HL-60/S4 treated with retinoic acid at 250 ng/mL for 4 days and 3 days (cell line): ENCODE results near the gene PHF3.
"Not testable (repeated sequence)": the region's sequence is repeated elsewhere in the genome, so short reads cannot be mapped to it uniquely, and the experiment has no call there.

Experiments used
- in situ Hi-C: fragments of 300-500 bp; cut with MboI; formaldehyde crosslinking; loops from 2 replicates; pipeline ENCODE4 v1.7.0; 2022; ENCODE audit warnings: low sequenced_read_pairs

Gene PHF3

DNA sequence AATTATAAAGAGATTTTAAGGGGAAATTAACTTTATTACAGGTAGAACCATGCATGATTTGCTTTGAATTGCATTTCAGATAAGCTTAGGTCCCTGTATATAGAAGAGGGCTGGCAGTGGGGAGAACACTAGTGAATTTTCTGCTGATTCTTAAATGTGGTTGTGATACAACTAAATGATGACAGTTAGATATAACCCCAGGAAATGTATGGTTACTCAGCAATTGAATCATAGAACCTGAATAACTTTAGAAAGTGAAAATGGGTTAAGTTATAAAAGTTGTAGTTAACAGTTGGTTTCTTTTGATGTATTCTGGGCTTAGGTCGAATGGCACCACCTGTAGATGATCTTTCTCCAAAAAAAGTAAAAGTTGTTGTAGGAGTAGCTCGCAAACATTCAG, 70.1 kb downstream of the PHF3 start:
- in situ Hi-C loops = no loop called here

DNA sequence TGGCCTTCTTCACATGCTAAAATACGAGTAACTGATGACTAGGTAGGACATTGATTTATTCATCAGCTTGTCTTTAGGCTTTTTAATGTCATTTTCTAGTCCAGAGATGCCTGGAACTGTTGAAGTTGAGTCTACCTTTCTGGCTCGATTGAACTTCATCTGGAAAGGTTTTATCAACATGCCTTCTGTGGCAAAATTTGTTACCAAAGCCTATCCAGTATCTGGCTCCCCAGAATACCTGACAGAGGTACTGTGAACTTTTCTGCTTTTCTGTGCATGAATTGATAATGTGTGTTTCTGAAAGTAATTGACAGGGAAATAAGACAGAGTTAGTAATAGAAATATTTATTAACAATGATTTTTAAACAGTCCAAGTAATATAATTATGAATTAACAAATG, 71.0 kb downstream of the PHF3 start:
- in situ Hi-C loops = no loop called here

DNA sequence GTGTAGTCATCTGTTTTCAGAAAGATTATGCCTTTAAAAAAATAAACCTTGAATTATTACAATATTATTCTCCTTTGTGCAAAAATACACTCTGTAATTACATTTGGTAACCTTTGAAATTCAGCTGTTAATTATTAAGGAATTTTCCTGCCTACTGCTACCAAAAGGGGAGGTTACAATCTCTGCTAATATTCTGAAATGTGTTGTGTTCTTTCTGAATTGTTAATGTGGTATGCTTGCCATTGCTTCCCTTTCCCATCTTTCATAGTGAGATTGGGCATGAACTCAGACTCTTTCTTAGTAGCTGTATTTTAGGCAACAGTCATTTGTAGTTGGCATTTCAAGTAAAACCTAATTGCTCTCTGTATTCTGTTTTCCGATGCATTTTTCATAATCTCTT, 73.0 kb downstream of the PHF3 start:
- in situ Hi-C loops = no loop called here

GRCh38 chr6:63709148-63709547, 73.5 kb downstream of the PHF3 start:
- in situ Hi-C loops = no loop called here

DNA sequence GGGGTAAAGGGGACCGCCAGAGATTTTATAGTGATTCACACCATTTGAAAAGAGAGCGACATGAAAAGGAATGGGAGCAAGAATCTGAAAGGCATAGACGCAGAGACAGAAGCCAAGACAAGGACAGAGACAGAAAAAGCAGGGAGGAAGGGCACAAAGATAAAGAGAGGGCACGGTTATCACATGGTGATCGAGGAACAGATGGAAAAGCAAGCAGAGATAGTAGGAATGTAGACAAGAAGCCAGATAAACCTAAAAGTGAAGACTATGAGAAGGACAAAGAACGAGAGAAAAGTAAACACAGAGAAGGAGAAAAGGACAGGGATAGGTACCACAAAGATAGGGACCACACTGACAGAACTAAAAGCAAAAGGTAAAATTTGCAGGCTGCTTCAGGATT, 77.7 kb downstream of the PHF3 start:
- in situ Hi-C loops = no loop called here

- in situ Hi-C loops = no loop called here
Measured at GRCh38 chr6:63714091-63714490, 78.5 kb downstream of the PHF3 start.

DNA sequence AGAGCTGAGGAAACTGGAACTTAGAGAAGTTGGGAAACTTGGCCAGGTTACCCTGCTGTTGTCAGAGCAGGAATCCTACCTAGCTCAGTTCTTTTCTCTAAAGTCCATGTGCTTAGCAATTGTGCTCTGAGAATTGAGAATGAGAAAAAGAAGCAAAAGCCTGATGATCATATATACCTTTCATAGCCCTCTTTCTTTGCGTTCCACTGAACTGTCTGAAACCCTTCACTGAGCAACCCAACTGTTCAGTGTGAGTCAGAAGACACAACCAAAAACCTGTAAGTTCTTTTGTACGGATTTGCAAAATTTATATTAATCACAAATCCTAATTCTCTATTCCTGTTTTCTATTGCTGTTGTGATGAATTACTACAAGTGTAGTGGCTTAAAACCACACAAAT, 80.6 kb downstream of the PHF3 start:
- in situ Hi-C loops = no loop called here

- in situ Hi-C loops = no loop called here
Measured at GRCh38 chr6:63721181-63721580, 85.6 kb downstream of the PHF3 start.

DNA sequence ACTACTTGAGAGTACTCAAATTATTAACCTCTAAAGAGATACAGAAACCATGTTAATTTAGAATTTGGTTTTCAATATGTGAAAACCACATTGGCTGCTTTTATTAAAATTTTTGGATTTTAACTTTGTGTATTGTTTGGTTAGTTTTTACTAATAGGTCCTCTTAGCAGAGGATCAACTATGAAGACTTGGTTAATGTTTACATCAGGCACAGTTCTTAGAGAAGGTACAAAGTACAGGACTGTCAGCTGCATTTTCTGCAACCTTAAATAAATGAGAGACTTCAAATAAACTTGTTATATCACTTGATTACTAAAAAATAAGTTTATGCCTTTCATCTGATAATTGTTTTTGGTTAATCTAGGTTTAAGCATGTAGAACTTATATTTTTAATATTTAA, 89.1 kb downstream of the PHF3 start:
- in situ Hi-C loops = no loop called here

- in situ Hi-C loops = no loop called here
Measured at GRCh38 chr6:63730311-63730710, 94.7 kb downstream of the PHF3 start.

DNA sequence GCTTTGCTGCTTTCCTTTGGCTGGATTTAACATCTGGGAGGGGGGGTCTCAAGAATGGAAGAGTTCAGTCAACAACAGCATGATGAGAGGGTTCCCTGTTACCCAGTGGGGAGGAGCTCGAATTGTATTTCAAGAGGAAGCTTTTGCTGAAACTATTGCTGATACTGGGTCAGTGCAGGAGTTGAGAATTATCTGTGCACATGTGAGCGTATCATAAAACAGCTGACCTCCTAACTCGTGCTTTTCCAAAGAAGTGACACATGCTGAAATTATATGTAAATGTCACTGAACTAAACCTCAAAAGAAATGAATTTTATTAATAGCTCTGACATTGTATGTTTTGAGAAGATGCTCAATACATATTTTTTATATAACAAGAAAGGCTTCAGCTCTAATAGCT, 96.3 kb downstream of the PHF3 start:
- in situ Hi-C loops = no loop called here

- in situ Hi-C loops = no loop called here
Measured at GRCh38 chr6:63732336-63732735, 96.7 kb downstream of the PHF3 start.

- in situ Hi-C loops = no loop called here
Measured at GRCh38 chr6:63734923-63735322, 99.3 kb downstream of the PHF3 start.

GRCh38 chr6:63738190-63738589, 102.6 kb downstream of the PHF3 start:
- in situ Hi-C loops = not testable (repeated sequence)

- in situ Hi-C loops = no loop called here
Measured at GRCh38 chr6:63739094-63739687, 103.6 kb downstream of the PHF3 start.

GRCh38 chr6:63740709-63741108, 105.1 kb downstream of the PHF3 start:
- in situ Hi-C loops = no loop called here

DNA sequence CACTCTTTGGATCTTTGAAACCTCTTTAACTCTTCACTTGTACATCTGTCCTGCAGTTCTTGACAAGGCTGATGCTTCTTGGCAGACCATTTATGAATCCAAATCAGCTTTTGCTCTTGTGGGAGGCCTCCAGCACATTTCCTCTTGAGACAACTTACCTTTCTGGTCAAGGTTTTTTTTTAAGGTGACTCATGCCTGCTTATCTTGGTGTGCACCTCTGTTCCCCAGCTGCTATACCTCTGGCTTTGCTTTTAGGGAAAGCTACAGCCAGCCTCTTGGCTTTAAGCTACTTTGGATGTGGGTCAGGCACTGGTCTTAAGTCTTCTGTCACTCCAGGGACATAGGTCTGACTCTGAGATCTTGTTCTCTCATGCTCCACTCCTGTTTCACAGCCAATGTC, 106.5 kb downstream of the PHF3 start:
- in situ Hi-C loops = no loop called here

GRCh38 chr6:63743691-63744090, 108.1 kb downstream of the PHF3 start:
- in situ Hi-C loops = no loop called here

DNA sequence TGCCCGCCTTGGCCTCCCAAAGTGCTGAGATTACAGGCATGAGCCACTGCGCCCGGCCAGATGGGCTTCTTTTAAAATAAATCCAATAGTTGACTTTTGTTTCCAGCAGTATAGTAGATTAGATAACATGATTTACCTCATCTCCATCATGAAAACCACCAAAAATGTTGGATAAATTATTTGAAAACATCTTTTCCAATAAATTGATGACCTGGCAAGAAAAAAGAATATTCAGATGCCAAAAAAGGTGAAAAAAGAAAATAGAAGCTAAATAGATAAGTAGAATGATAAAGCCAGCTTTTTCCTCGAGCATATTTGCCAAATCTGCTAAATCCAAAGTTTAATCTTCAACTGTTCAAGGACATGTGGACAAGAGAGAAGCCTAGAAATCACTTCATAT, 109.2 kb downstream of the PHF3 start:
- in situ Hi-C loops = no loop called here

GRCh38 chr6:63745784-63746183, 110.2 kb downstream of the PHF3 start:
- in situ Hi-C loops = no loop called here

DNA sequence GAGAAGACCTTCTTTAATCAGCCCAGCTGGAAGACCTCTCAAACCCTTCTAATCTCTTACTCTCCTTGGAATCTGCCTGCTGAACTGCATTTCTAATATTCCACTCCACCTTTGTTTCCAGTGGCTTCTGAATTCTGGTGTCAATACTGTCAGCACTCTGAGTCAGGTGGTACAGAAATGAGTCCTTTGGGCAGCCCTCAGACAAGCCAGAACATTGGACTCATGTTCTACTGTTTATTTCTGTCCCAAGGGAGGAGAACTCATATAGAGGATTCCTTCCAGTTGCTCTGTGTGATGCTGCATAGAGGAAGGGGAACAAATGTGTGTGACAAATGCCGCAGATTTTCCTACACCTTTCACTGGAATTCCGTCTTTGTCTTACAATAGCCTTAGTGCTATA, 114.8 kb downstream of the PHF3 start:
- in situ Hi-C loops = no loop called here

DNA sequence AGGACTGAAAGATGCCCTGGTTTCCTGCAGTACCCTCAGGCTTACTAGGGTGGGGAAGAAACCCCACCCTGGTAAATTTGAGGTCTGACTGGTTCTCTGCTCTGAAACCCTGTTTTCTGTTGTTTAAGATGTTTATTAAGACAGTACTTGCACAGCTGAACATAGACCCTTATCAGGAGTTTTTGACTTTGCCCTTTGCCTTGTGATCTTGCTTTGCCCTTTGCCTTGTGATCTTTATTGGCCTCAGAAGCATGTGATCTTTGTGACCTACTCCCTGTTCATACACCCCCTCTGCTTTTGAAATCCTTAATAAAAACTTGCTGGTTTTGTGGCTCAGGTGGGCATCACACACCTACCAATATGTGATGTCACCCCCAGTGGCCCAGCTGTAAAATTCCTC, 121.7 kb downstream of the PHF3 start:
- in situ Hi-C loops = not testable (repeated sequence)

- in situ Hi-C loops = no loop called here
Measured at GRCh38 chr6:63757826-63758225, 122.2 kb downstream of the PHF3 start.
